AG09319 (cell line): ENCODE data around the gene NAT16.

Experiments used
- DNase-seq: peaks from one replicate; pipeline ENCODE4 v3.0.0-alpha.2; 2010; ENCODE audit warnings: low read depth; ENCODE audit errors: extremely low read depth
- CTCF ChIP-seq: IDR thresholded peaks from 2 replicates; pipeline ENCODE4 v1.5.1; 2011; ENCODE audit warnings: low read depth, mild to moderate bottlenecking, inconsistent platforms, low read length, moderate library complexity

The NAT16 gene

DNA sequence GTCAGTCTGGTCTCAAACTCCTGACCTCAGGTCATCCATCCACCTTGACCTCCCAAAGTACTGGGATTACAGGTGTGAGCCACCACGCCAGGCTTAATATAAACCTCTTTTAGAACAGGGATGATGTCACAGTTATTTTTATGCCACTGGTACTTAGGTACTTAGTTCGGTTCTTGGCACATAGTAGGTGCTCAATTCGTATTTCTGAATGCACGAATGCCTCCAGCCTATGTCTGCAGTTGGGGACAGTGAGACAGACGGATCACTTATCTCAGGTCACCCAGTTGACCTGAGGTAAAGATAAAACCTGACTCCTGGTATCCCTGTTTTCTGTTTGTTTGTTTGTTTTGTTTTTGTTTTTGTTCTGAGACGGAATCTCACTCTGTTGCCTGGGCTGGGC is 6.1 kb upstream of the NAT16 start:
- DNase-seq = no peak
- no peak for TF ChIP-seq CTCF

- DNase-seq = no peak
Measured at GRCh38 chr7:101185258-101185839, 5.3 kb upstream of the NAT16 start.

DNA sequence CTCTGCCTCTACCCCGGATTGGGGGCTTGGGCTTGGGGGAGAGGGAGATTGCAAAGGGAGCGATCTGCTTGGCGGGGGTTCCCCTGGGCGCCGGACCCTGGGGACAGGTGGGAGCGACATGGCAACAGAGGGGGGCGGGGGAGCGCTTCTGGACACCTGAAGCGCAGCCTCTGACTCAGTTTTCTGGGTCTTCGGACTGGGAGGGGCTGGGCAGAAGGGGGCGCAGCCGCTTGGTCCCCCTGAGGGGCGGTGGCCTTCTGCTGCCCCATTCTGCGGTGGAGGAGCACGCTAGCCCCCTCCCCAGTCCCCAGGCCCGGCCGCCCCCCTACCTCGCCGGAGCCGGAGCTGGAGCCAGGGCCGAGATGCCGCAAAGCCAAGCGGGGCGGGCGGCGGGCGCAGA is 380 bp downstream of the NAT16 start:
- DNase-seq = no peak
- TF ChIP-seq CTCF = no peak

More at GRCh38 chr7:101185258-101185839, 5.3 kb upstream of the NAT16 start:
- no peak for TF ChIP-seq CTCF

DNA sequence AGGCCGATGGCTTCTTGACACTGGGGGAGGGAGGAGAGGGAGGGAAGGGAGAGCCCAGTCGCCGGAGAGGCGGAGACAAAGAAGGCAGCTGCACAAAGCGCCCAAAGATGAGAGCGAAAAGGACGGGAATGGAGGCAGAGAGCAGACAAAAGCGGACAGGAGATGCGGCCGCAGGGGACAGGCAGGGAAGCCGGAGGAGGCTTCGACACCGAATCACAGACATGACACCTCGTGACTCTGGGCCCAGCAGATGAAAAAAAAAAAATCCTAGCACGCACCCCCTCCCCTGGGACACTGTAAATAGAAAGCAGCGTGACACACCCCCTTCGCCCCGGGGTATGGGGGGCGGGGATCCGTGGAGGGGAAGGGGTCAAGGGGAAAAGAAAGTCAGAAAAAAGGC is 976 bp downstream of the NAT16 start:
- TF ChIP-seq CTCF = no peak
- DNase-seq = no peak

DNA sequence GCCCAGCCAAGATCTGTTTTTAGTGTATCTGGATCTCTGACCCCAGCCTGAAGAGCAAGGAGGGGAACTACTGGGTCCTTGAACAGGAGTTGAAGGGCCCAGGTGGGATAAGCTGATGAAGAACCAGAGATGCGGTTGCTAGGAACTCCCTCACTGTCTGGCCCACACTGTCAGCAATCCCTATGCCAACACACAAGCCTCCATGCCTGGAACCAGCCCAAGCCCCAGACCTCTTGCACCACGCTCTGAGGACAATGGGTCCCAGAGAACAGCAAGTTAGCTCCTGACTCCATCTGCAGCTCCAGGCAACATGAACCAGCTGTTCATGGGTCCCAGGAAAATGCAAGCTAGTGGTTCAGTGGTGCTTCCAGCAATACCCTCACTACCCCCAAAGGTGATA is 2.4 kb downstream of the NAT16 start:
- no peak for DNase-seq
- TF ChIP-seq CTCF = no peak

- TF ChIP-seq CTCF = no peak
- DNase-seq = no peak
Measured at GRCh38 chr7:101175664-101176063, 4.4 kb downstream of the NAT16 start.

DNA sequence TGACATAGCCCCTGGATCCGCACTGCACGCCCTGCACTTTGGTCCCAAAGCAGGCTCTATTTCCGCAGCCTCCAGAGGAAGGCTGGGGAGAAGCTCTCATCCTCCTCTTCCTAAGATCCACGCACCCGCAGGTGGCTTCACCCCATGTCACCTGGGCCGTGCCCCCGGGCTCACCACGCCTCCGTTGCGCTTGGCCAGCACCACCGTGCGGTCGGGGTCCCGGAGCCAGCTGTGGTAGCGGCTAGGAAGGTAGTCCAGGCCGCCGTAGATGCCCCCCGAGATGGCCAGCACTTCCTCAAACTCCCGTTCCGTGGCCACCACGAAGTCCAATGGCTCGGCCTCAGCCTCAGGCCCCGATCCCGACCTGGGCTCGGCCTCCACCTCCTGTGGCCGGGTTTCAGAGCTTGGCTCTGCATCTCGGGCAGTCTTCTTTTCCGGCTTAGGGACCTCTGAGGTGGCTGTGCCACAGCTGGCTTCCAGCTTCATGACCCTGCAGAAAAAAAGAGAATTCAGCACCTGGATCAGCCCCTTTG is 5.7 kb downstream of the NAT16 start:
- no peak for TF ChIP-seq CTCF
- no peak for DNase-seq
